LNCaP clone FGC (cell line): ENCODE measurements around the gene LOXL1.

Source experiments
- DNase-seq: peaks from one replicate; pipeline ENCODE4 v3.0.0-alpha.2; 2011; ENCODE audit warnings: low read depth
- H3K4me3 ChIP-seq: 2 replicates; pipeline ENCODE4 v1.5.1; 2011; ENCODE audit warnings: mild to moderate bottlenecking, low read depth, low read length, control low read depth
- TF ChIP-seq, protein P1 (sequence below): IDR thresholded peaks from 2 replicates; pipeline ENCODE4 v1.5.1; 2012; ENCODE audit warnings: mild to moderate bottlenecking; ENCODE audit not compliant: control insufficient read depth, insufficient read depth; ENCODE audit errors: extremely low read depth

Gene LOXL1

DNA sequence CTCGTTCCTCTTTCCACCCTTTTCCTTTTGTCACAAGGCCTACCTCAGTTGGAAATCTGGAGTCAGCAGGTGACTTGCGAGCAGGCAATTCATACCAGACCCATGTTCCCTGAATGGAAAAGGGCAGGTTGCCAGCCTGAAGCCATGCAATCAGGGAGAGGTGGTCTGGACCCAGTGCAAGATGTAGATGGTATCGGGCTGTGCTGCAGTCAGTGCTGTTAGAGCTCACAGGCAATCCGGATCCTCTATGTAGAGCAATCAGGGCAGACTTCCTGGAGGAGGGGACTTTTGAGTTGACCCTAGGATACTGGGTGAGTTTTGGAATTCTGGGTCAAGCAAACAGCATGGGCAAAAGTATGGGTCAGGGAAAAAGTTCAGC is 18.9 kb downstream of the LOXL1 start:
- no peak overlapping the region for H3K4me3 ChIP-seq
- TF ChIP-seq, protein P1, sequence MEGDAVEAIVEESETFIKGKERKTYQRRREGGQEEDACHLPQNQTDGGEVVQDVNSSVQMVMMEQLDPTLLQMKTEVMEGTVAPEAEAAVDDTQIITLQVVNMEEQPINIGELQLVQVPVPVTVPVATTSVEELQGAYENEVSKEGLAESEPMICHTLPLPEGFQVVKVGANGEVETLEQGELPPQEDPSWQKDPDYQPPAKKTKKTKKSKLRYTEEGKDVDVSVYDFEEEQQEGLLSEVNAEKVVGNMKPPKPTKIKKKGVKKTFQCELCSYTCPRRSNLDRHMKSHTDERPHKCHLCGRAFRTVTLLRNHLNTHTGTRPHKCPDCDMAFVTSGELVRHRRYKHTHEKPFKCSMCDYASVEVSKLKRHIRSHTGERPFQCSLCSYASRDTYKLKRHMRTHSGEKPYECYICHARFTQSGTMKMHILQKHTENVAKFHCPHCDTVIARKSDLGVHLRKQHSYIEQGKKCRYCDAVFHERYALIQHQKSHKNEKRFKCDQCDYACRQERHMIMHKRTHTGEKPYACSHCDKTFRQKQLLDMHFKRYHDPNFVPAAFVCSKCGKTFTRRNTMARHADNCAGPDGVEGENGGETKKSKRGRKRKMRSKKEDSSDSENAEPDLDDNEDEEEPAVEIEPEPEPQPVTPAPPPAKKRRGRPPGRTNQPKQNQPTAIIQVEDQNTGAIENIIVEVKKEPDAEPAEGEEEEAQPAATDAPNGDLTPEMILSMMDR, result no peak
- no peak for DNase-seq

- TF ChIP-seq, protein P1, result no peak
- no peak for DNase-seq
- no peak overlapping the region for H3K4me3 ChIP-seq
These were observed 19.9 kb downstream of the LOXL1 start for GRCh38 chr15:73946046-73946721.

DNA sequence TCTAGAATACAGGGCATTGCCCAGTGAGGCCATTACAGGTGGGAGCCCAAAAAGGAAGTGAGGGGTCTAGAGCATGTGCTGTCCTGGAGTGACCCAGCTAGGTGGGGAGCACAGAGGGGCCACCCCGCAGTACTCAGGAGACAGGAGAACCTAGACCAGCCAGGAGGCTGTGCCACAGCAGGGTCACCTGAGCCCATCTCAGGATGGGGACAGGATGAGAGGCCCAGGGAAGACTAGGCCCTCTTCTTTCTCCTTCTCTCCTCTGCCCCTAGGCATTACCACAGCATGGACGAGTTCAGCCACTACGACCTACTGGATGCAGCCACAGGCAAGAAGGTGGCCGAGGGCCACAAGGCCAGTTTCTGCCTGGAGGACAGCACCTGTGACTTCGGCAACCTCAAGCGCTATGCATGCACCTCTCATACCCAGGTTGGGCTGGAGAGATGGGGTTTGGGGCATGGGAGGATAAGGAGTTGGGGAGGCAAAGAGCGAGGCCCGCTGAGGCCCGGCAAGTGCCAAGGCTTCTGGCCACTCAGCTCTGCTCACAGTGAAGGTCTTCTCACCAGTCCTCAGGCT is 20.6 kb downstream of the LOXL1 start:
- no peak overlapping the region for H3K4me3 ChIP-seq
- DNase-seq, result no peak
- TF ChIP-seq, protein P1, result no peak

DNA sequence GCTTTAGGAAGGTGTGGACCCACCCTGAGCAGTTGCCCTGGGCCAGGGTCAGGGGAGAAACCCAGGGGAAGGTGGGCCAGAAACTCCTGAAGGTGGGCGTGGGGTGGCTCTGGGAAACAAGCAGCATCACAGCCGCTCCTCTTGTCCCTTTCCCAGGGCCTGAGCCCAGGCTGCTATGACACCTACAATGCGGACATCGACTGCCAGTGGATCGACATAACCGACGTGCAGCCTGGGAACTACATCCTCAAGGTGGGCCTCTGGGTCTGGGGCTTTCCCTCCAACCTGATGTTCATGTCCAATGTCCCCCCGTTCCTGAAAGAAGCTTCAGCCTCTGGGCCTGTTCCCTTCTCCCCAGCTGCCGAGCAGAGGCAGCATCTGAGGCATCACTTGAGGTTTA is 21.4 kb downstream of the LOXL1 start:
- TF ChIP-seq, protein P1, result no peak

DNA sequence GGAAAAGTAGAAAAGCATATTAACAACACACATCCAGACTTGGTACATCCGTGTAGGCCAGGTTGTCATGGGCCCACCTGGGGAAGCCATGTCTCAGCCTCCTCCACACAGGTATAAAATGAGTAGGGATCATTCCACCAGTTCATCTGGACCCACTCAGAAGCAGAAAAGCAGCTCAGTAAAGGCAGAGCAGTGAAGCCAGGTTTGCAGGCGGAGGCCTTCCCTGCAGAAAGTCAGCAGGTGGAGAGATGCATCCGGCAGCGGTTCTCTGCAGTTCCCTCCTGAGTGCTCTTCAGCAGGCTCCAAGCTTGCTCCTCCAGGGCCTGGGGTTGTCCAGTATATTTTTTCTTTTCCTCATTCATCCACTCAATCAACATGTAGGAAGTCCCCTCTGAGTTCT is 22.1 kb downstream of the LOXL1 start:
- no peak for DNase-seq
- no peak overlapping the region for H3K4me3 ChIP-seq
- TF ChIP-seq, protein P1, result no peak

More for the DNA sequence above, 21.4 kb downstream of the LOXL1 start:
- H3K4me3 ChIP-seq, result no peak overlapping the region
- DNase-seq, result no peak

- no peak overlapping the region for H3K4me3 ChIP-seq
- TF ChIP-seq, protein P1, result no peak
- no peak for DNase-seq
These were observed 22.7 kb downstream of the LOXL1 start for GRCh38 chr15:73948982-73949381.

- H3K4me3 ChIP-seq, result no peak overlapping the region
- TF ChIP-seq, protein P1, result no peak
- no peak for DNase-seq
These were observed 23.2 kb downstream of the LOXL1 start for GRCh38 chr15:73949496-73949895.
